ENCODE measurements around the gene CCDC83. TPM values are rescaled to one million over a fixed set of nuclear protein-coding genes. Genes with fewer than 3 reads are reported as not detected.

Gene CCDC83
- total RNA-seq, 6 experiments from 2014 or later, result not detected

GRCh38 chr11:85809863-85810262 lies 45.3 kb upstream of the CCDC83 start:
- peak; percentile 29 for DNase-seq
- no peaks in the 10 kb centered on the region for H3K9me3 Mint-ChIP-seq
- H3K36me3 Mint-ChIP-seq (ENCODE audit: low read depth), result 0 out of 2 replicates have a peak, but pooled peaks cover 11% of the 10 kb centered on the region
- H3K27ac Mint-ChIP-seq, result no peak overlapping the region
- H3K27me3 Mint-ChIP-seq (ENCODE audit: insufficient read depth), result peaks cover 8% of the 10 kb centered on the region
- peaks cover 71% of the 10 kb centered on the region for H3K4me1 Mint-ChIP-seq (ENCODE audit: low read depth)
- peak overlapping the region; percentile 85 for H3K4me3 Mint-ChIP-seq
- peak; percentile 45 for TF ChIP-seq CTCF (IDR thresholded peaks at IDR 0.05)

- peak overlapping the region; percentile 85 for H3K4me3 Mint-ChIP-seq
- peaks cover 70% of the 10 kb centered on the region for H3K4me1 Mint-ChIP-seq (ENCODE audit: low read depth)
- DNase-seq, result no peak
- no peaks in the 10 kb centered on the region for H3K9me3 Mint-ChIP-seq
- peaks cover 8% of the 10 kb centered on the region for H3K27me3 Mint-ChIP-seq (ENCODE audit: insufficient read depth)
- no peak overlapping the region for H3K27ac Mint-ChIP-seq
- 0 out of 2 replicates have a peak, but pooled peaks cover 11% of the 10 kb centered on the region for H3K36me3 Mint-ChIP-seq (ENCODE audit: low read depth)
- no peak for TF ChIP-seq CTCF (IDR thresholded peaks at IDR 0.05)
Observed at GRCh38 chr11:85810521-85810870, 44.7 kb upstream of the CCDC83 start.

- TF ChIP-seq CTCF (IDR thresholded peaks at IDR 0.05), result peak; percentile 19; the same call in 1 of the 2 replicates
Observed at GRCh38 chr11:85810871-85811611, 44.1 kb upstream of the CCDC83 start, which contains the start of gene SYTL2. TSS of gene SYTL2 (minus strand) at chr11:85811141. CDS start at chr11:85757725, 53,416 bp downstream.

DNA sequence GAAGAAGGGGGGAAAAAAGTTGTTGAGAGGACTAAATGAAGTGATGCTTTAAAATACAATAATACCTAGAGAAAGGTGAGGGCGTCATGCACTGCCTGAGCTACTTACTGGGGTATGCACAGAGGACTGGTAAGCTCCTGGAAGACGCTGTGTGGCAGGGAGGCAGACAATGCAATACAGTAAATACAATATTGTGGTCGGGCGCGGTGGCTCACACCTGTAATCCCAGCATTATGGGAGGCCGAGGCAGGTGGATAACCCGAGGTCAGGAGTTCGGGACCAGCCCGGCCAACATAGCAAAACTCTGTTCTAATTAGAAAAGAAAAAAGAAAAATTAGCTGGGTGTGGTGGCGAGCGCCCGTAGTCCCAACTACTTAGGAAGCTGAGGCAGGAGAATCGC lies 43.6 kb upstream of the CCDC83 start:
- no peak for TF ChIP-seq CTCF (IDR thresholded peaks at IDR 0.05)
- H3K27ac Mint-ChIP-seq, result peak overlapping the region; percentile 40; the same call in 1 of the 2 replicates
- peak overlapping the region; percentile 85 for H3K4me3 Mint-ChIP-seq
- DNase-seq, result no peak
- H3K4me1 Mint-ChIP-seq (ENCODE audit: low read depth), result peaks cover 70% of the 10 kb centered on the region
- peaks cover 8% of the 10 kb centered on the region for H3K27me3 Mint-ChIP-seq (ENCODE audit: insufficient read depth)
- H3K36me3 Mint-ChIP-seq (ENCODE audit: low read depth), result 0 out of 2 replicates have a peak, but pooled peaks cover 11% of the 10 kb centered on the region
- H3K9me3 Mint-ChIP-seq, result no peaks in the 10 kb centered on the region

More at GRCh38 chr11:85810871-85811611, 44.1 kb upstream of the CCDC83 start, which contains the start of gene SYTL2:
- Mint-ChIP-seq H3K9me3 (no peaks in the 10 kb centered on the region), H3K36me3 (ENCODE audit: low read depth) (0 out of 2 replicates have a peak, but pooled peaks cover 11% of the 10 kb centered on the region), H3K27me3 (ENCODE audit: insufficient read depth) (peaks cover 8% of the 10 kb centered on the region), H3K4me3 (peak within 1 kb of the TSS; percentile 85), H3K4me1 (ENCODE audit: low read depth) (peaks cover 70% of the 10 kb centered on the region), H3K27ac (peak within 1 kb of the TSS; percentile 40; the same call in 1 of the 2 replicates)
- no peak for DNase-seq

- no peak for TF ChIP-seq CTCF (IDR thresholded peaks at IDR 0.05)
- no peak for DNase-seq
- Mint-ChIP-seq H3K4me1 (ENCODE audit: low read depth) (peaks cover 65% of the 10 kb centered on the region), H3K4me3 (no peak overlapping the region), H3K9me3 (no peaks in the 10 kb centered on the region), H3K27me3 (ENCODE audit: insufficient read depth) (peaks cover 8% of the 10 kb centered on the region), H3K36me3 (ENCODE audit: low read depth) (0 out of 2 replicates have a peak, but pooled peaks cover 11% of the 10 kb centered on the region), H3K27ac (no peak overlapping the region)
Observed at GRCh38 chr11:85813721-85814120, 41.5 kb upstream of the CCDC83 start.

Measured in HFFc6 (cell line).